NT2/D1 (cell line): Measurements from ENCODE around the gene TBC1D4.
"Not testable (repeated sequence)": the region's sequence is repeated elsewhere in the genome, so short reads cannot be mapped to it uniquely, and the experiment has no call there.

Experiments
- SUZ12 ChIP-seq: IDR thresholded peaks from 2 replicates; pipeline ENCODE4 v1.6.1; 2011; ENCODE audit not compliant: insufficient read length, insufficient read depth; ENCODE audit errors: extremely low read depth
- YY1 ChIP-seq: IDR thresholded peaks from 2 replicates; pipeline ENCODE4 v1.6.1; 2011; ENCODE audit not compliant: insufficient read length, insufficient read depth
- ZNF274 ChIP-seq: IDR thresholded peaks from 2 replicates; pipeline ENCODE4 v1.6.1; 2011; ENCODE audit warnings: mild to moderate bottlenecking, low read depth, low read length

DNA sequence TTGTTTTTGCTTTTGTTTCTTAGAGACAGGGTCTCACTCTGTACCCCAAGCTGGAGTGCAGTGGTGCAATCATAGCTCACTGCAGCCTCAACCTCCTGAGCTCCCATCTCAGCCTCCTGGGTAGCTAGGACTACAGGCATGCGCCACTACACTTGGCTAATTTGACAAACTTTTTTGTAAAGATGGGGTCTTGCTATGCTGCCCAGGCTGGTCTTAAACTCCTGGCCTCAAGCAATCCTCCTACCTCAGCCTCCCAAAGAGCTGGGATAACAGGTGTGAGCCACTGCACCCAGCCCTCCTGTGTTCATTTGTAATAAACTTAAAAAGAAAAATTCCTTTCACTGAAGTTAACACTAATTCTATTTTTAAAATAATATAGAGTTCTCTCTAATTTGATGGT is 175.0 kb downstream of the TBC1D4 start:
- not testable (repeated sequence) for TF ChIP-seq SUZ12, ZNF274, YY1
